HG02798 (cell line): Measurements from ENCODE around the gene FKBP7.
"Not testable (repeated sequence)": the region's sequence is repeated elsewhere in the genome, so short reads cannot be mapped to it uniquely, and the experiment has no call there.

ENCODE experiments used
- ATAC-seq: cut with Tn5 transposase; IDR thresholded peaks from one replicate; pipeline ENCODE4 v1.9.1; 2021; ENCODE audit warnings: mild to moderate bottlenecking; ENCODE audit not compliant: unreplicated experiment, poor library complexity

FKBP7 gene

DNA sequence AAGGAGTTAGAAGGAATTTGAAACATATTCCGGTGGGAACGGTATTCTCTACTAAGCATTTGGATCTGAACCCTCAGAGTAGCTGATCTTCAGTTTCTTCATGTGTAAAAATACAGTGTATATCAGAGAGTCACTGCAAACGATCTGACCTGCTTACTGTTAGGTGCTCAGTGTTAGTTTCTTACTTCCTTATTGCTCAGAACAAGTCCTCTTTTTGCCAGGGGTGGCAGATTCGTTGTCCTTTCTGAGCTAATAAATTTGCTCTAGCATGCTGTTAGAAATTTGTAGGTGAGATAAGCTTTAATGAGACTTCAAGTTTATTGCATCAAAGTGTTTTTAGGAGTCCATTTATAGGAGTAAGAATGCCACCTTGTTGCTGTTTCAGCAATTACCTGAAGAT, 17.6 kb upstream of the FKBP7 start:
- ATAC-seq: no peak

DNA sequence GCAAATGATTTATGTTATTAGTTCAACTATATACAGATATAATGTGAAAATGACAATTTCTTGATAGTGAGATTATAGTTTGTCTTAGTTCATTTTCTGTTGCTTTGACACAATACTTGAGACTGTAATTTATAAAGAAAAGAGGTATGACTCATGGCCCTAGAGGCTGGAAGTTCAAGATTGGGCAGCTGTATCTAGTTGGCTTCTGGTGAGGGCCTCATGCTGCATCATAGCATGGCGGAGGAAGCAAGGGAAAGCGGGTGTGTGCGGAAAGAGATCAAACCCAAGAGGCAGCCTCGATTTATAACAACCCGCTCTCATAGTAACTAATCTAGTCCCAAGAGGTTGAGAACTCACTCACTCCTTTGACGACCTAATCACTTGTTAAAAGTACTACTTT, 13.2 kb upstream of the FKBP7 start:
- ATAC-seq: no peak

DNA sequence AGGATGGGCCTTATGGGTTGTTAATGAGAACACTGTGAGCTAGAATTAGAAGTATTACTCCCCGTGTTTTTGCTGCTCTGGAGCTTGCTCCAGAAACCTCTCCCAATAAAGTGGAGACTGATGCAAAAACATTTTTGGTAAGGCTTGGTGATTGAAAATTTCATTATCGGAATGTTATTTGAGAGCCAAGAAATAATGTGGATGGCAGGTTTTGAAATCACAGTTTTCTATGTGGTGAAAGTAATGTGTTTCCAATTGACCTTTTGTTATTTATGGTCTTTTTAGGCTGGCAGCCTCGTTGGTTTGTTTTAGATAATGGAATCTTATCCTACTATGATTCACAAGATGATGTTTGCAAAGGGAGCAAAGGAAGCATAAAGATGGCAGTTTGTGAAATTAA, 7.0 kb upstream of the FKBP7 start:
- no peak for ATAC-seq

- no peak for ATAC-seq
These were observed 6.0 kb upstream of the FKBP7 start for GRCh38 chr2:178484245-178485041.

DNA sequence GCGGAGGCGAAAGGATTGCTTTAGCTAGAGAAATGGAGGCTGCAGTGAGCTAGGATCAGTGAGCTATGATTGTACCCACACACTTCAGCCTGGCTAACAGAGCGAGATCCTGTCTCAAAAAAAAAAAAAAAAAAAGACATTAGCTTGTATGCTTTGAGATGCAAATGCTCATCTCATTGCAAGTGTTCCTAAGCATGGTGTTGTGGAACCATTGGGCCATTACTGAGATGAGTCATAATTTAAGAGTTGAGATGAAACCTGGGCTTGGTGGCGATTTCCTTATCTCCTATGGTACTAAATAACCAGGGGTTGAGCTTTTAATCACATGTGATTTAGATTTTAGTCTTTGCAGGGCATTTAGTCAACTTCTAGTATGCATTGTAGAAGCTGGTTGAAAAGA, 4.0 kb upstream of the FKBP7 start:
- ATAC-seq: peak; percentile 15

GRCh38 chr2:178480227-178481181, 2.1 kb upstream of the FKBP7 start, which contains the start of gene PLEKHA3:
Gene PLEKHA3, plus strand, starts transcription at chr2:178480457. Its CDS starts 413 bp downstream, at chr2:178480870.
- ATAC-seq: peak; percentile 84

DNA sequence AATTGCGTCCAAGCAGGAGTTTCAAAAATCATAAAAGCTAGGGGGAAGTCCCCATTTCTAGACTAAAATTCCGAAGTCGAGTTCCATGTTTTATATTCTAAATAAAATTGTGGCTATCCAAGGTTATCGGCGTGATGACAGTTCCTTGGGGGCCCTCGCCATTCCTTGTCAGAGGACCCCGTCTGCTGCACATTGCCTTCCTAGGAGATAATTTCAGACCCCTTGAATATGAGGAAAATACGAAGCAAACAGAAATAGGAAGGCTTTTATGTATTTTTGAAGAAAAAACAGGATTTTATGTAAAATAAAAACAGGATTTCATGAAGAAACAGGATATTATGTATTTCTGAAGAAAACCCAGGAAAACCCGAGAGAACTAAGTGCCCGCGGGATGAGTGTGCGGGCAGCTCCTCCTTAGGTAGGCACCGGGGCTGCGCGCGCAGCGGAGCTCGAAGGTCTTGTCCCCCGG, 1.4 kb upstream of the FKBP7 start:
- no peak for ATAC-seq

DNA sequence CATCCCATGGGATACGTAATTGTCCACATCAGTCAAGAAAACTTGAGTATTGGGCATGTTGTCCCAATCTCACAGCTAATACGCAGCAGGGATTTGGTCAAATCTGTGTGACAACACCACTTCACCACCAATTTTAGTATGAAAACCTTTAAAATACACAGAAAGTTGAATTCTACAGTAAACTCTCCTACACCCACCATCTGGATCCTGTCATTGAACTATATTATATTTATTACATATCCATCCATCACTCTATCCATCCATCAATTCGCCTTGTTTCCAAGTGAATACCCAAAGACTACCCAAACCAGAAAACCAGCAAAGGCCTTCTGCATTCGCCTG, 846 bp upstream of the FKBP7 start:
- ATAC-seq: no peak

- peak; percentile 1 for ATAC-seq
These were observed 316 bp downstream of the FKBP7 start for GRCh38 chr2:178478130-178478438.

DNA sequence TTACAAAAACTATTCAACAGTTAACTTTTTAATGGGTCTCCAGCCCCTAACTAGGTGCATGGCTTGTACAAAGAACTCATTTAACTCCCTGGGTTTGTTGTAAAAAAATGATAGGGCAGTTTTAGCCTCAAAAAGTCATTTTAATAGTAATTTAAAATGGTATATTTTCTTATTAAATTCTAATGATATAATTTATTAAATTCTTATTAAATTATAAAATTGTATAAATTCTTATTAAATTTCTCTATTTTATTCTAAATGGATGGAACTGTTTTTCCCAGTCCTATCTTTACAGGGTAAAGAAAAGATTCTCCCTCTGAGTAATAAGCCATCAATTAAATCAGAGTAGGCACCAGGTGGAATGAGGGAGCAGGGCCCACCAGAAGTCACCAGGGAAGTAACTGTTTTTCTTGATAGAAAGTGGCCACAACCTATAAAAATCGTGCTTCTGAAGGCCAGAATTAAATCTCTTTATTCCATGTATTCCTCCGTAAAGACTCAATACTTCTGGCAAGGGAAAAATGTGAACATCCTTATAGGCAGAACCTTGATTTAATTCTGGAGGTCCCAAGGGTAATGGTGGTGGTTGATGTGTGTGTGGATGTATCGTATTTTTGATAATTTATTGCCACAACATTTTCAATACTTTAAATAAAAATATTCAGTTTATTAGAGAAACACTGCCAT, 814 bp downstream of the FKBP7 start:
- ATAC-seq: no peak

DNA sequence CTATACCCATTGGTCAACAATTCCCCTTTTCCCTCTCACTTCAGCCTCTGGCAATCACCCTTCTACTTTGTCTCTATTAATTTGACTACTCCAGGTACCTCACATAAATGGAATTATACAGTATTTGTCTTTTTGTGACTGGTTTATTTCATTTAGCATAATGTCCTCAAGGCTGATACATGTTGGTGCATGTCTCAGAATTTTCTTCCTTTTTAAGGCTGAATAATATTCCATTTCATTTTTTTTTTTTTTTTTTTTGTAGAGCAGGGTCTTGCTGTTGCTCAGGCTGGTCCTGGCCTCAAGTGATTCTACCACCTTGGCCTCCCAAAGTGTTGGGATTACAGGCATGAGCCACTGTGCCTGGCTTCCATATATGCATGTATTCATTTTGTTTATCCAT, 1.9 kb downstream of the FKBP7 start:
- ATAC-seq: no peak

GRCh38 chr2:178474560-178474959, 3.8 kb downstream of the FKBP7 start:
- ATAC-seq: no peak

GRCh38 chr2:178473931-178474330, 4.5 kb downstream of the FKBP7 start:
- ATAC-seq: no peak

DNA sequence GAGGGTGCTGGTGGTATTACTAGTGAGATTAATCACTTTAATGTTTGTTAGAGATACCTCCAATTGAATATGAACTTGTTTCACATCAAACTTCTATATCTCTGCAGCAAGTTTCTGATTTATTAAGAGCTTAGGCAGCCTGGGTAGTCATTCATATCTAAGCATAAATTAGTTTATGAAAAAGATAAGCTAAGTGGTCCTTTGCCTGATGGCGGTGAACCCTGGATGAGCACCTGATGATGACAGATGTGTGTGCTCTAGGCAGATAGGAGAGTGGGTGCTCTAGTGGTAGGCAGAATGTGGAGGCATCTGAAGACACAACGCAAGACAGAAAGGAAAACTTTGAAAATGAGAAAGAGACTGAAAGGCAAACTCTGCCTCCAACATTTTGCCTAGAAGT, 5.0 kb downstream of the FKBP7 start:
- ATAC-seq: no peak

DNA sequence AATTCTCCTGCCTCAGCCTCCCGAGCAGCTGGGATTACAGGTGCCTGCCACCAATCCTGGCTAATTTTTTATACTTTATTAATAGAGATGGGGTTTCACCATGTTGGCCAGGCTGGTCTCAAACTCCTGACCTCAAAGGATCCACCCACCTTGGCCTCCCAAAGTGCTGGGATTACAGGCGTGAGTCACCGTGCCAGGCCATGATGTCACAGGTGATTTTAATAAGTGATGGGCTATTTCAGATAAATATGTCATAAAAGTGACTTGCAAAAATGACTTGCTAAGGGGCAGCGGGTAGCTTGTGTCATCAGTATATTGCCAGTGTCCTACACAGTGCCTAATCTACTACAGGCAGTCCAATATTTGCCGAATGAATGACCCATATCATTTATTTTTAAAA, 7.1 kb downstream of the FKBP7 start:
- ATAC-seq: not testable (repeated sequence)

DNA sequence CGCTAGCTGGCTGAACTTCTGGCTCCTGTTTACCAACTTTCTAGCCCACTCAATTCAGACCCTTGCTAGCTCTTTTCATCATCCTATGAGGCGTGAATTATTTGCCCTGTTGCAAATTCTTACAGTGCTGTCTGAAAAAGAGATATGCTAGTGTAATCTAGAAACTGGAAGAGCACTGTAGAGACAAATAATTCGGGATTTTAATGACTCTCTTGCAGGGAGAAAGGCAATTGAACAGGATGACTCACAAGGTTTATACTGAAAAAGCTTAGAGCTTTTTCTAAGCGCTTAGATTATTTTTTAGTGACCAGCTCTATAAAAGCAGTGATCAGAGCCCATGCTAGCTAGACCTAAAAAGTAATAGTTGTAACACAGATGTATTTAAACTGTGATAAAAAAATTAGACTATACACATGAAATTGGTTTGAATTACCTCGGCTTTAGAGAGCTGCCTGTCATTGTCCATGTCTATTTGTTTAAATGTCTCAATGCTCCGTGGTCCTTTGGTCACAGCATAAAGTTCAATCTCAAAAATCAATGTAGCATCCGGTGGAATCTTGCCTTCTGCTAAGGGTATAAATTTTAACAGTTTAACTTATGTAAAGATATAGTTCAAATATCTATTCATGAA, 9.1 kb downstream of the FKBP7 start:
- no peak for ATAC-seq

- ATAC-seq: no peak
These were observed 21.0 kb downstream of the FKBP7 start for GRCh38 chr2:178457390-178457886.

GRCh38 chr2:178455947-178456346, 22.5 kb downstream of the FKBP7 start:
- no peak for ATAC-seq

DNA sequence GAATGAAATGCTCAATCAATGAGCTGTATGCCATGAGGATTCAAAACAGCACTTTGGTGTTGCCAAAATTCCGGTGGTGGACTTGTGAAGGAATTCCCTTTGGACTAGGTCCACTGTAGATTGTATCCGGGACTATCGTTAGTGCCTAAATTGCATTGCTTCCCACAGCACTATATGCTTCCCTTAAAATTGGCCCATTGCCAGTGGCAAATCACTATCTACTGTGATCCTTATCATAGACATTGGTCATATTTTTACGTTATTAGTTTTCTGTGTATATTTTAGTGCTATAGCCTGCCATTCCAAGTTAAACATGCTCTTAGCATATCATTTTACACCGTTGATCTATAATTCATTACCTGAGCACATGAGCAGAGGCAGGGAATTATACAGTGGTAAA, 25.5 kb downstream of the FKBP7 start:
- ATAC-seq: no peak

- no peak for ATAC-seq
These were observed 26.1 kb downstream of the FKBP7 start for GRCh38 chr2:178452334-178452733.
